GM12878 (cell line): Measurements from ENCODE around the gene WDR72.

Experiments used
- EGR1 ChIP-seq, 2 experiments: IDR thresholded peaks; 1 replicate in 1 of 2; 2 replicates in 1 of 2; pipeline ENCODE4 v1.6.1; 2011 to 2012; ENCODE audit warnings: low read depth in 2 of 2, low read length in 2 of 2, borderline replicate concordance in 1 of 2, mild to moderate bottlenecking in 1 of 2, moderate library complexity in 1 of 2
- FOS ChIP-seq: IDR thresholded peaks from 3 replicates; pipeline ENCODE4 v1.6.1; 2011; ENCODE audit warnings: borderline replicate concordance; ENCODE audit not compliant: insufficient read length; ENCODE audit errors: extremely low read depth
- PKNOX1 ChIP-seq: fragments of 450-650 bp; IDR thresholded peaks from 2 replicates; pipeline ENCODE4 v1.6.1; 2016; ENCODE audit warnings: mild to moderate bottlenecking
- RFX5 ChIP-seq: IDR thresholded peaks from 2 replicates; pipeline ENCODE4 v1.6.1; 2011; ENCODE audit warnings: low read depth, low read length, improper control_type of control experiment
- ZBED1 ChIP-seq: IDR thresholded peaks from 2 replicates; pipeline ENCODE4 v1.6.1; 2016; ENCODE audit warnings: borderline replicate concordance
- TF ChIP-seq, protein P1 (sequence below), 3 experiments: IDR thresholded peaks in 2 of 3; conservative IDR thresholded peaks in 1 of 3; 2 replicates each; pipeline ENCODE4 v1.5.1; 2011; ENCODE audit warnings: low read depth in 3 of 3, low read length in 3 of 3, mild to moderate bottlenecking in 3 of 3, control low read depth in 2 of 3, moderate library complexity in 2 of 3, inconsistent platforms in 1 of 3, mixed read lengths in 1 of 3; ENCODE audit not compliant: control insufficient read depth in 2 of 3, insufficient read depth in 1 of 3; ENCODE audit errors: extremely low read depth in 1 of 3

DNA sequence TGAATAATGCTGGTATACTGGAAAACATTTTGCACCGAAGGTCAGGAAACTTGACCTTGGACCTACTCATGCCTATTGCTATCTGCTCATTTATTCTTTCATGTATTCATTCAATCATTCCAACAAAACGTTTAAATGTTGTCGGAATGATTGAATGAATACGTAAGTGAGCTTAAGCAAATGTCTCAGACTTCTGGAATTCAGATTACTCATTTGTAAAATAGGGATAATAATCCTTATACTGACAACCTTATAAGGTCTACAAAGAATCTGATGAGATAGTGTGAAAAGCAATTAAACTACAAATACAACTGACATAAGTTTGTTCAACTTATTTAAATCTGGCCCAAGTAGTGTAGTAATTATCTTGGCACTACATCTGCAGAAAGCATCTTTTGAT, 288.7 kb downstream of the WDR72 start:
- TF ChIP-seq, protein P1, sequence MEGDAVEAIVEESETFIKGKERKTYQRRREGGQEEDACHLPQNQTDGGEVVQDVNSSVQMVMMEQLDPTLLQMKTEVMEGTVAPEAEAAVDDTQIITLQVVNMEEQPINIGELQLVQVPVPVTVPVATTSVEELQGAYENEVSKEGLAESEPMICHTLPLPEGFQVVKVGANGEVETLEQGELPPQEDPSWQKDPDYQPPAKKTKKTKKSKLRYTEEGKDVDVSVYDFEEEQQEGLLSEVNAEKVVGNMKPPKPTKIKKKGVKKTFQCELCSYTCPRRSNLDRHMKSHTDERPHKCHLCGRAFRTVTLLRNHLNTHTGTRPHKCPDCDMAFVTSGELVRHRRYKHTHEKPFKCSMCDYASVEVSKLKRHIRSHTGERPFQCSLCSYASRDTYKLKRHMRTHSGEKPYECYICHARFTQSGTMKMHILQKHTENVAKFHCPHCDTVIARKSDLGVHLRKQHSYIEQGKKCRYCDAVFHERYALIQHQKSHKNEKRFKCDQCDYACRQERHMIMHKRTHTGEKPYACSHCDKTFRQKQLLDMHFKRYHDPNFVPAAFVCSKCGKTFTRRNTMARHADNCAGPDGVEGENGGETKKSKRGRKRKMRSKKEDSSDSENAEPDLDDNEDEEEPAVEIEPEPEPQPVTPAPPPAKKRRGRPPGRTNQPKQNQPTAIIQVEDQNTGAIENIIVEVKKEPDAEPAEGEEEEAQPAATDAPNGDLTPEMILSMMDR (IDR thresholded peaks at IDR 0.05 in 2 of 3, conservative IDR thresholded peaks at IDR 0.05 in 1 of 3; ENCODE audit: control insufficient read depth in 2 of 3, extremely low read depth in 1 of 3, insufficient read depth in 1 of 3, low read depth in 3 of 3, low read length in 3 of 3) = no peak
- TF ChIP-seq RFX5 = no peak
- TF ChIP-seq ZBED1 = no peak
- no peak for TF ChIP-seq FOS
- no peak for TF ChIP-seq PKNOX1
- no peak for TF ChIP-seq EGR1 (IDR thresholded peaks at IDR 0.05; ENCODE audit: borderline replicate concordance in 1 of 2, low read depth in 2 of 2, low read length in 2 of 2)
